Lung (tissue), 12 donors: ENCODE measurements around the gene SLC26A5. TPM values are rescaled to one million over a fixed set of nuclear protein-coding genes. Genes with fewer than 3 reads are reported as not detected.

Source experiments
- ATAC-seq: fragments of 200-7000 bp; cut with Tn5 transposase; one replicate; pipeline ENCODE4 v1.9.1; 2020; ENCODE audit warnings: moderate number of reproducible peaks; ENCODE audit not compliant: insufficient read depth, low FRiP score
- DNase-seq, 3 donors: peaks; one replicate each; pipeline ENCODE4 v3.0.0-alpha.2; 2013 to 2017
- H3K27ac ChIP-seq, 2 donors: one replicate each; pipeline ENCODE4 v1.5.1; 2013; ENCODE audit warnings: mild to moderate bottlenecking in 2 of 2, moderate library complexity in 2 of 2, control low read depth in 1 of 2, inconsistent platforms in 1 of 2, low read depth in 1 of 2, low read length in 1 of 2
- H3K27me3 ChIP-seq, 3 donors: one replicate each; pipeline ENCODE4 v1.5.1; 2013; ENCODE audit warnings: low read length in 2 of 3; ENCODE audit not compliant: control insufficient read depth in 3 of 3, insufficient read depth in 3 of 3
- H3K36me3 ChIP-seq, 4 donors: one replicate each; pipeline ENCODE4 v1.5.1; 2013; ENCODE audit warnings: low read length in 4 of 4, mild to moderate bottlenecking in 1 of 4, moderate library complexity in 1 of 4; ENCODE audit not compliant: control insufficient read depth in 4 of 4, insufficient read depth in 4 of 4
- H3K4me1 ChIP-seq, 5 donors: one replicate each; pipeline ENCODE4 v1.5.1; 2013; ENCODE audit warnings: low read length in 5 of 5, mild to moderate bottlenecking in 2 of 5, moderate library complexity in 1 of 5; ENCODE audit not compliant: control insufficient read depth in 5 of 5, insufficient read depth in 5 of 5
- H3K4me3 ChIP-seq: one replicate; pipeline ENCODE4 v1.5.1; 2013; ENCODE audit warnings: mild to moderate bottlenecking, control low read depth, moderate library complexity
- H3K9ac ChIP-seq, 2 donors: one replicate each; pipeline ENCODE4 v1.5.1; 2013; ENCODE audit warnings: low read length in 2 of 2, control low read depth in 1 of 2; ENCODE audit not compliant: insufficient read depth in 1 of 2
- H3K9me3 ChIP-seq, 4 donors: one replicate each; pipeline ENCODE4 v1.5.1; 2013; ENCODE audit warnings: low read length in 3 of 4, mild to moderate bottlenecking in 1 of 4, moderate library complexity in 1 of 4; ENCODE audit not compliant: control insufficient read depth in 4 of 4, insufficient read depth in 3 of 4
- CTCF ChIP-seq: IDR thresholded peaks from 2 replicates; pipeline ENCODE4 v1.5.1; 2012; ENCODE audit warnings: mild to moderate bottlenecking; ENCODE audit errors: control extremely low read depth, extremely low read depth
- WGBS, 2 donors: extraction: QIAGEN DNeasy Blood & Tissue Kit; methylation state at CpG; one replicate each; pipeline ENCODE4 v1.1.7; 2013; 5-methylcytosine and 5-hydroxymethylcytosine counted together
- polyA plus RNA-seq, 2 donors: library from polyadenylated mRNA; stranded (reverse); fragments of 200-250 nt; gene quantifications; one replicate each; pipeline ENCODE4 v1.2.1, GENCODE V29; 2013
- total RNA-seq, 2 donors: library from RNA; depleted of rRNA in 1 of 2; stranded (reverse); fragments of >200 nt in 1 of 2; gene quantifications; one replicate each; pipeline ENCODE4 v1.2.1, GENCODE V29; 2014 to 2021
- donor health status: control.
- donor health status: control.
- donor health status: Bipolar disorder and iron deficiency.
- donor health status: healthy.
- donor health status: DM: yes; HTN: yes; CAD: no.

The SLC26A5 gene
- total and polyA plus RNA-seq, 4 donors, result 0.06 to 1.1 (median 0.59) TPM

- WGBS, 2 donors, result 68 to 74% methylated on average over 1 of the region's 1 CpG
- Histone ChIP-seq H3K4me3 (no peak overlapping the region), H3K4me1 (no peaks in the 10 kb centered on the region), H3K9ac (no peak overlapping the region), H3K9me3 (no peaks in the 10 kb centered on the region), H3K27ac (no peak overlapping the region), H3K36me3 (no peaks in the 10 kb centered on the region), H3K27me3 (no peaks in the 10 kb centered on the region)
- no peak for TF ChIP-seq CTCF
- ATAC-seq (no peak), DNase-seq (no peak)
Measured at GRCh38 chr7:103387242-103387641, 58.8 kb downstream of the SLC26A5 start.

DNA sequence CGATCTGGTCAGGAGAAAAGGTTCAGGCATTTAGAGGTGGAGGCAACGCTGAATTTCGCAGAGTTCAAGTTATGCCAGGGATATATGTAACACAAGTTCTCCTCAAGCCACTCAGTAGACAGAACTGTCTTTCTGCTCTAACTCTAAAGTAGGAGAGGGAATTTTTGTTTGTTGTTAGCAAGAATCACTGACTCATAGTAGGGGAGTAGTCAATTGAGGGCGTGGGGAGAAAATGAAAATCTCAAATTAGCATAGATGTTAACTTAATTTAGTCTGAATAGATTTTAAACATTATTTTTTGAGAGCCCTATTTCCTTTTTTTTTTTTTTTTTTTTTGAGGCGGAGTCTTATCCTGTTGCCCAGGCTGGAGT lies 64.0 kb downstream of the SLC26A5 start:
- H3K9ac ChIP-seq, result no peak overlapping the region
- no peaks in the 10 kb centered on the region for H3K4me1 ChIP-seq
- no peaks in the 10 kb centered on the region for H3K36me3 ChIP-seq
- ATAC-seq (no peak), DNase-seq (no peak)
- 89 to 97% methylated on average over 5 of the region's 5 CpGs for WGBS, 2 donors
- H3K9me3 ChIP-seq, result no peaks in the 10 kb centered on the region
- TF ChIP-seq CTCF, result no peak
- H3K27ac ChIP-seq, result no peak overlapping the region
- H3K27me3 ChIP-seq, result peaks cover 0 to 3% (median 0%) of the 10 kb centered on the region in 3 donors
- no peak overlapping the region for H3K4me3 ChIP-seq

GRCh38 chr7:103381280-103382031 lies 64.6 kb downstream of the SLC26A5 start:
- Histone ChIP-seq H3K36me3 (no peaks in the 10 kb centered on the region), H3K27me3 (peaks cover 0 to 3% (median 0%) of the 10 kb centered on the region in 3 donors), H3K9ac (no peak overlapping the region), H3K4me1 (no peaks in the 10 kb centered on the region), H3K27ac (no peak overlapping the region), H3K9me3 (no peaks in the 10 kb centered on the region), H3K4me3 (no peak overlapping the region)
- DNase-seq (no peak), ATAC-seq (no peak)
- WGBS, 2 donors, result 94 to 97% methylated on average over 4 of the region's 4 CpGs
- TF ChIP-seq CTCF, result no peak
